Activated CD4-positive, alpha-beta T cell treated with anti-CD3 and anti-CD28 coated beads, Interleukin-2, amount 10 ng/mL, durations not matched to agents 24 days and 14 days (primary cell): ENCODE results near the gene ITIH5. TPM values are rescaled to one million over a fixed set of nuclear protein-coding genes. Genes with fewer than 3 reads are reported as not detected.
"Not testable (repeated sequence)": the region's sequence is repeated elsewhere in the genome, so short reads cannot be mapped to it uniquely, and the experiment has no call there.

Experiments used
- DNase-seq: peaks from one replicate; pipeline ENCODE4 v3.0.0; 2022
- H3K27ac Mint-ChIP-seq: one replicate; pipeline ENCODE4 v1.8.0; 2022; ENCODE audit warnings: mild to moderate bottlenecking, mixed read lengths
- H3K27me3 Mint-ChIP-seq: one replicate; pipeline ENCODE4 v1.8.0; 2022; ENCODE audit warnings: mixed read lengths
- H3K36me3 Mint-ChIP-seq: one replicate; pipeline ENCODE4 v1.8.0; 2022; ENCODE audit warnings: low read depth, mild to moderate bottlenecking, mixed read lengths
- H3K4me1 Mint-ChIP-seq: one replicate; pipeline ENCODE4 v1.8.0; 2021; ENCODE audit warnings: mixed read lengths
- H3K4me3 Mint-ChIP-seq: one replicate; pipeline ENCODE4 v1.8.0; 2022; ENCODE audit warnings: mild to moderate bottlenecking, moderate library complexity, mixed read lengths
- H3K9me3 Mint-ChIP-seq: one replicate; pipeline ENCODE4 v1.8.0; 2021; ENCODE audit warnings: mixed read lengths
- intact Hi-C: fragments of 100-400 bp; cut with micrococcal nuclease; formaldehyde crosslinking; loops from one replicate; pipeline ENCODE4 v1.15.1; 2023
- total RNA-seq: library from RNA; stranded (reverse); gene quantifications from 2 replicates; pipeline ENCODE4 v1.2.3, GENCODE V29; 2022

The ITIH5 gene
- total RNA-seq, 1 donor from 2014 or later = not detected

DNA sequence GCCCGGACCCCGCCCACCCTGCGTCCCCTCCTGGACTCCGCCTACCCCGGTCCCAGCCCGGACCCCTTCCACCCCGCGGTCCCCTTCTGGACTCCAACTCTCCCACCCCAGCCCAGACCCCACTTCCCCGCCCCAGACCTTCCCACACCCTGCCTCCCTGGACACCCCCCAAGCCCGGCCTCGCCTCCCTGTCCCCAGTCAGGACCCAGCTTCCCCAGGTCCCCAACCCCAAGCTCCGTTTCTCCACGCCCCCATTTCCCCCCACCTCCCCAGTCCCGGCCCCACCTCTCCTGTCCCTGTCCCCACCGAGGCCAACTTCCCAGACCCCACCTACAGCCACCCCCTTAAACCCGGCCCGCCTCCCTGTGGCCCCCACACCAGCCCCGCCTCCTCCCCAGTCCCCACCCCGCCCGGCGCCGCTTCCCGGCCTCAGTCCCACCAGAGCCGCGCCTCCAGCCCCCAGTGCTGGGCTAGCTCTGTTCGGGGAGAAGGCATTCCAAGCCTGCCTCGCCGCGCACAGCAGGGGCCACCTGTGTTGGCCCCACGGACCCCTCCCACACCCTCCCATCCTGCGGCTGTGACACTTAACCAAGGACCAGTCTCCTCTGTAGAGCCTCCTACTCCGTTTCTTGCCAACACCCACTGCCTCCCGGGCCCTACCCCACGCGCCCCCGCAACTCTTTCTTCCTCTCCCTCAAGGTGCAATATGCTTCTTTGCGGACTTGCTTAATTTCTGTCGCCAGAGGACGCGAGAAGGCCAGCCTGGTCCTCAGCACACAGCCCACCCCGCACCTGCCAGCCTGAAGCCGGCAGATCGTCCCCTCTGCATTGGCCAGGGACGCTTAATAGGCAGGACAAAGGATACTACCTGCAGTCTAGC lies 736 bp upstream of the ITIH5 start:
- no peaks in the 10 kb centered on the region for H3K36me3 Mint-ChIP-seq
- H3K4me3 Mint-ChIP-seq = peak overlapping the region; percentile 68
- H3K27ac Mint-ChIP-seq = no peak overlapping the region
- no peaks in the 10 kb centered on the region for H3K9me3 Mint-ChIP-seq
- H3K4me1 Mint-ChIP-seq = peaks cover 5% of the 10 kb centered on the region
- H3K27me3 Mint-ChIP-seq = peaks cover 65% of the 10 kb centered on the region
- no peak for DNase-seq
- intact Hi-C loops = no loop called here

DNA sequence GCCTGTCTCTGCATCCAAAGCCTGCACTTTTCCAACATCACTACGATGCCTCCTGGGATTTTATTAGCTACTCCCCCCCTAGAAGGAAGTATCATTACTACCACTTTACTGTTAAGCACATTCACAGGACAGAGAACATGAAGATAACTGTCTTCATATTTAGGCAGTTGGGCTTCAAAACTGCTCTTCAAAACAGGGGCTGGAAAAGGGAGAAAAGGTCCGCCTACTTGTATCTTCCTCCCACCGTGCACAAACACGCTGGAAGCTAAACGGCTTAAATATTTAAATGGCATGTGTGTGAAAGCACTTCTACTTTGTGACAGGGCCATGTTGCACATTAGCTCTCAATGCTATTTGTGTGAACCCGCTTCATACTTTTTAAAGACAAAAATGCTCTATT lies 999 bp downstream of the ITIH5 start:
- intact Hi-C loops = no loop called here
- Mint-ChIP-seq H3K9me3 (no peaks in the 10 kb centered on the region), H3K36me3 (no peaks in the 10 kb centered on the region), H3K4me3 (peak overlapping the region; percentile 54), H3K4me1 (peaks cover 5% of the 10 kb centered on the region), H3K27ac (no peak overlapping the region), H3K27me3 (peaks cover 63% of the 10 kb centered on the region)
- DNase-seq = no peak

- Mint-ChIP-seq H3K36me3 (no peaks in the 10 kb centered on the region), H3K9me3 (no peaks in the 10 kb centered on the region), H3K27me3 (peaks cover 61% of the 10 kb centered on the region), H3K4me1 (peaks cover 5% of the 10 kb centered on the region), H3K27ac (no peak overlapping the region), H3K4me3 (no peak overlapping the region)
- DNase-seq = no peak
- intact Hi-C loops = no loop called here
These were observed 2.1 kb downstream of the ITIH5 start for GRCh38 chr10:7664707-7665106.

- Mint-ChIP-seq H3K9me3 (no peaks in the 10 kb centered on the region), H3K27me3 (peaks cover 46% of the 10 kb centered on the region), H3K4me1 (peaks cover 2% of the 10 kb centered on the region), H3K4me3 (no peak overlapping the region), H3K36me3 (no peaks in the 10 kb centered on the region), H3K27ac (no peak overlapping the region)
- intact Hi-C loops = no loop called here
- DNase-seq = no peak
These were observed 4.2 kb downstream of the ITIH5 start for GRCh38 chr10:7662522-7662921.

- H3K9me3 Mint-ChIP-seq = no peaks in the 10 kb centered on the region
- peaks cover 35% of the 10 kb centered on the region for H3K27me3 Mint-ChIP-seq
- no peaks in the 10 kb centered on the region for H3K36me3 Mint-ChIP-seq
- no peak overlapping the region for H3K4me3 Mint-ChIP-seq
- H3K4me1 Mint-ChIP-seq = no peaks in the 10 kb centered on the region
- H3K27ac Mint-ChIP-seq = no peak overlapping the region
- intact Hi-C loops = no loop called here
- DNase-seq = no peak
These were observed 7.2 kb downstream of the ITIH5 start for GRCh38 chr10:7659560-7659959.

GRCh38 chr10:7657552-7657951 lies 9.2 kb downstream of the ITIH5 start:
- intact Hi-C loops = no loop called here
- H3K4me3 Mint-ChIP-seq = no peak overlapping the region
- H3K27ac Mint-ChIP-seq = no peak overlapping the region
- no peaks in the 10 kb centered on the region for H3K4me1 Mint-ChIP-seq
- DNase-seq = no peak
- H3K36me3 Mint-ChIP-seq = no peaks in the 10 kb centered on the region
- H3K27me3 Mint-ChIP-seq = peaks cover 28% of the 10 kb centered on the region
- no peaks in the 10 kb centered on the region for H3K9me3 Mint-ChIP-seq

GRCh38 chr10:7657079-7657478 lies 9.7 kb downstream of the ITIH5 start:
- peaks cover 23% of the 10 kb centered on the region for H3K27me3 Mint-ChIP-seq
- intact Hi-C loops, H3K4me3 Mint-ChIP-seq, H3K36me3 Mint-ChIP-seq, DNase-seq, H3K4me1 Mint-ChIP-seq, H3K9me3 Mint-ChIP-seq, H3K27ac Mint-ChIP-seq: not testable (repeated sequence)

GRCh38 chr10:7651853-7652470 lies 14.8 kb downstream of the ITIH5 start:
- intact Hi-C loops = no loop called here
- H3K36me3 Mint-ChIP-seq = no peaks in the 10 kb centered on the region
- no peaks in the 10 kb centered on the region for H3K9me3 Mint-ChIP-seq
- no peaks in the 10 kb centered on the region for H3K4me1 Mint-ChIP-seq
- H3K4me3 Mint-ChIP-seq = no peak overlapping the region
- H3K27ac Mint-ChIP-seq = no peak overlapping the region
- DNase-seq = no peak
- peaks cover 16% of the 10 kb centered on the region for H3K27me3 Mint-ChIP-seq

DNA sequence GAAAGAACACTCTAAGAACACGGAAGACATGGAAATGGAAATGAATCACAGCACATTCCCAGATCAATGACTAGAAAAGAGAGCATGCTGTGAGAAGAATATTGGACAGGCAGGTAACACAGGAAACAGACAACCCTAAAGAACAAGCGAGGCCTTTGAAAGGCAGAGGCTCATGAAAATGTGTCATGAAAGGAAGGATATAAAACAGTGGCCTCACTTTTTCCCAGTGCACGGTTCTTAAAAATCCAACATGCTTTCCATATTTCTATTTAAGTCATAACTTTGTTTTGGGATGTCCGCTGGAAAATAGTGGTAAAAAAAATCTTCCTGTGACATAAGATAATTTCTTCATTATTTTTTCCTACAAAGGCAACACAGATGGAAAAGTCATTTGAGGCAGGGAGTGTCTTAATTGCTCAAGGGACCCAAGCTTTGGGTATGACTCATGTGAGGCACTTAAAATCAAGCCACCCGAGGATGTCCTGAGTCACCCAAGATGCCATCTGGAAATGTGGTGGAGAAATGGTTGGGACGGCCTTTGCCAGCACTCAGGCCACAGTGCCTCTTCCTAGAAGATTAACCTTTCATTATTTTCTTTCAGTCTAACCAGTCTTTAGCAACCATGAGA lies 17.0 kb downstream of the ITIH5 start:
- no peak overlapping the region for H3K27ac Mint-ChIP-seq
- intact Hi-C loops = no loop called here
- peaks cover 18% of the 10 kb centered on the region for H3K27me3 Mint-ChIP-seq
- no peak for DNase-seq
- H3K36me3 Mint-ChIP-seq = no peaks in the 10 kb centered on the region
- no peaks in the 10 kb centered on the region for H3K4me1 Mint-ChIP-seq
- H3K9me3 Mint-ChIP-seq = no peaks in the 10 kb centered on the region
- no peak overlapping the region for H3K4me3 Mint-ChIP-seq

- Mint-ChIP-seq H3K4me3 (no peak overlapping the region), H3K9me3 (no peaks in the 10 kb centered on the region), H3K27me3 (peaks cover 16% of the 10 kb centered on the region), H3K4me1 (no peaks in the 10 kb centered on the region), H3K36me3 (no peaks in the 10 kb centered on the region), H3K27ac (no peak overlapping the region)
- intact Hi-C loops = no loop called here
- no peak for DNase-seq
These were observed 19.6 kb downstream of the ITIH5 start for GRCh38 chr10:7647062-7647664.

DNA sequence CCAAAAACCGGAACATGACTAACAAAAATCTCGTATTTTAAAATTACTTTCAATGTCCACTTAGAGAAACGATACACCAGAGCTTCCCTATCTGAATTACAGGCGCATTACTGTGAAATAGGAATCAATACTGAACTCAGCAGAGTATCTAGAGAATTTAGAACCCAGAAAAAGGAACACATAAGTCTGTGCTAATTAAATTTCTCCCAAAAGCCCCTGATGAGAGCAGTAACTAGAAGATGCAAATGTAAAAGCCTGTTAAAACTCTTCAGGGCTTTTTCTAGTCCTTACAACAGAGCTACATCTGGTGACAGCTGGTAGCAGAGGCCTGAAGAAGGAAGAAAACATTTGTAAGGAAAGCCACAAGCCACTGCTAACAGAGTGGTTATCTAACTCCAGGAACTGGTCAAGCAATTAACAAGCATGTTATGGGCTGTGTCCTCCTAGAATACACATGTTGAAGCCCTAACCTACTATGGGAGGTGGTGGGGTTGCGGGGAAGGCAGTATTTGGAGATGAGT lies 24.2 kb downstream of the ITIH5 start:
- intact Hi-C loops = no loop called here
- Mint-ChIP-seq H3K27me3 (peaks cover 20% of the 10 kb centered on the region), H3K36me3 (no peaks in the 10 kb centered on the region), H3K4me3 (no peak overlapping the region), H3K9me3 (no peaks in the 10 kb centered on the region), H3K4me1 (no peaks in the 10 kb centered on the region), H3K27ac (no peak overlapping the region)
- no peak for DNase-seq

GRCh38 chr10:7635408-7636125 lies 31.2 kb downstream of the ITIH5 start:
- no peak for DNase-seq
- Mint-ChIP-seq H3K9me3 (no peaks in the 10 kb centered on the region), H3K27me3 (peaks cover 6% of the 10 kb centered on the region), H3K36me3 (no peaks in the 10 kb centered on the region), H3K4me1 (no peaks in the 10 kb centered on the region), H3K27ac (no peak overlapping the region), H3K4me3 (no peak overlapping the region)
- intact Hi-C loops = no loop called here

DNA sequence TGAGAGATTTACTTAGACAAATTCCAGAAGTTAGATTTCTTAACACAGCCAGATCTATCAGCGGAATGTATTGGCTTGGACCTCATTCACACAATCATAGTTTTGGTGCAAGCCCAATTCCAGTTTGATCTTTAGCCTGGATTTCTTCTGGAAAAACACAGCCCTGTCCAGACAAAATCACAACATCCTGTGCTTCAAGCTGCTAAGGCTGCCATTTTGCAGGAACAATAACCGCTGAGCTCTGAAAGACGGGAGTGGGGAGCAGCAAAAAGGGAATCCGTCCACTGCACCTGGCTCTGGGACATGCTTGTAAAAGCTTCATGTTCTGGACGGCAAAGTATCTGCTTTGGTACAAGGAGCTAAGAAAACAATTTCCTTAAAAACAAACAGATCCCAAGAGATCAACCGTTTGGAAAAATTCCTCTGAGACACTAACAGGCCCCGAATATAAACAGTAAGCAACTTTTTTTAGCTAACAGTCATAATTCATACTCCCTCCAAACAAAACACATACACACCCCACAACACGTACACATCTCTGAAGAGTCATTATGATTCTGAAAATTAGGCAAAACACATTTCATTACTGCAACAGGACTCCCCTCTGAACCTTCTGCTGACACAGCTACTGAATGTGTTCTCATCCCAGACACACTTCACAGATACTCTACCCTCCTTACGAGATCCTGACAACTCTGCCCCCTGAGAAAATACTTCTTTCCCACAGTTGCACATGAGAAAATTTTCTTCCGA lies 32.4 kb downstream of the ITIH5 start:
- peaks cover under 1% of the 10 kb centered on the region for H3K9me3 Mint-ChIP-seq
- H3K27ac Mint-ChIP-seq = no peak overlapping the region
- H3K36me3 Mint-ChIP-seq = no peaks in the 10 kb centered on the region
- no peak for DNase-seq
- H3K27me3 Mint-ChIP-seq = peaks cover 4% of the 10 kb centered on the region
- H3K4me3 Mint-ChIP-seq = no peak overlapping the region
- H3K4me1 Mint-ChIP-seq = no peaks in the 10 kb centered on the region
- intact Hi-C loops = no loop called here
